Measurements from ENCODE around the gene JAML. TPM values are rescaled to one million over a fixed set of nuclear protein-coding genes. Genes with fewer than 3 reads are reported as not detected.

JAML gene
- total RNA-seq, 6 experiments from 2014 or later, result not detected

GRCh38 chr11:118226781-118227180, 2.0 kb upstream of the JAML start:
- H3K36me3 Mint-ChIP-seq (ENCODE audit: low read depth), result no peaks in the 10 kb centered on the region
- DNase-seq, result no peak
- no peaks in the 10 kb centered on the region for H3K9me3 Mint-ChIP-seq
- H3K27me3 Mint-ChIP-seq (ENCODE audit: insufficient read depth), result peaks cover 17% of the 10 kb centered on the region
- H3K4me1 Mint-ChIP-seq (ENCODE audit: low read depth), result peaks cover 5% of the 10 kb centered on the region
- TF ChIP-seq CTCF (IDR thresholded peaks at IDR 0.05), result no peak
- H3K27ac Mint-ChIP-seq, result no peak overlapping the region
- H3K4me3 Mint-ChIP-seq, result no peak overlapping the region

- Mint-ChIP-seq H3K4me1 (ENCODE audit: low read depth) (peaks cover 5% of the 10 kb centered on the region), H3K27me3 (ENCODE audit: insufficient read depth) (peaks cover 17% of the 10 kb centered on the region), H3K9me3 (no peaks in the 10 kb centered on the region), H3K27ac (no peak overlapping the region), H3K4me3 (no peak overlapping the region), H3K36me3 (ENCODE audit: low read depth) (no peaks in the 10 kb centered on the region)
- DNase-seq, result peak; percentile 16
- no peak for TF ChIP-seq CTCF (IDR thresholded peaks at IDR 0.05)
Measured at GRCh38 chr11:118226296-118226695, 1.5 kb upstream of the JAML start.

- Mint-ChIP-seq H3K27me3 (ENCODE audit: insufficient read depth) (peaks cover 22% of the 10 kb centered on the region), H3K36me3 (ENCODE audit: low read depth) (no peaks in the 10 kb centered on the region), H3K4me3 (no peak overlapping the region), H3K9me3 (no peaks in the 10 kb centered on the region), H3K4me1 (ENCODE audit: low read depth) (peaks cover under 1% of the 10 kb centered on the region; the same call in 1 of the 2 replicates), H3K27ac (no peak overlapping the region)
- TF ChIP-seq CTCF (IDR thresholded peaks at IDR 0.05), result no peak
- no peak for DNase-seq
Measured at GRCh38 chr11:118223992-118224391, 819 bp downstream of the JAML start.

- no peak for TF ChIP-seq CTCF (IDR thresholded peaks at IDR 0.05)
- H3K9me3 Mint-ChIP-seq, result no peaks in the 10 kb centered on the region
- peaks cover 22% of the 10 kb centered on the region for H3K27me3 Mint-ChIP-seq (ENCODE audit: insufficient read depth)
- no peak overlapping the region for H3K4me3 Mint-ChIP-seq
- no peak overlapping the region for H3K27ac Mint-ChIP-seq
- H3K4me1 Mint-ChIP-seq (ENCODE audit: low read depth), result no peaks in the 10 kb centered on the region
- no peak for DNase-seq
- no peaks in the 10 kb centered on the region for H3K36me3 Mint-ChIP-seq (ENCODE audit: low read depth)
Measured at GRCh38 chr11:118223570-118223969, 1.2 kb downstream of the JAML start.

GRCh38 chr11:118222437-118222836, 2.4 kb downstream of the JAML start:
- no peak for TF ChIP-seq CTCF (IDR thresholded peaks at IDR 0.05)
- DNase-seq, result no peak
- no peaks in the 10 kb centered on the region for H3K4me1 Mint-ChIP-seq (ENCODE audit: low read depth)
- no peaks in the 10 kb centered on the region for H3K9me3 Mint-ChIP-seq
- H3K4me3 Mint-ChIP-seq, result no peak overlapping the region
- no peak overlapping the region for H3K27ac Mint-ChIP-seq
- H3K27me3 Mint-ChIP-seq (ENCODE audit: insufficient read depth), result peaks cover 31% of the 10 kb centered on the region
- no peaks in the 10 kb centered on the region for H3K36me3 Mint-ChIP-seq (ENCODE audit: low read depth)

GRCh38 chr11:118221419-118221818, 3.4 kb downstream of the JAML start:
- TF ChIP-seq CTCF (IDR thresholded peaks at IDR 0.05), result no peak
- Mint-ChIP-seq H3K9me3 (no peaks in the 10 kb centered on the region), H3K27me3 (ENCODE audit: insufficient read depth) (peaks cover 34% of the 10 kb centered on the region), H3K4me1 (ENCODE audit: low read depth) (no peaks in the 10 kb centered on the region), H3K4me3 (no peak overlapping the region), H3K27ac (no peak overlapping the region), H3K36me3 (ENCODE audit: low read depth) (no peaks in the 10 kb centered on the region)
- DNase-seq, result no peak
